Thymus (tissue), 11 donors: ENCODE data around the gene ERF. TPM values are rescaled to one million over a fixed set of nuclear protein-coding genes. Genes with fewer than 3 reads are reported as not detected.

Experiments used
- DNase-seq, 9 donors: peaks; one replicate each; pipeline ENCODE4 v3.0.0-alpha.2; 2013; ENCODE audit warnings: low spot score in 9 of 9, low read depth in 6 of 9, missing footprints in 1 of 9
- H3K27ac ChIP-seq, 2 donors: one replicate each; pipeline ENCODE4 v1.5.1; 2013; ENCODE audit warnings: control low read depth in 1 of 2, low read depth in 1 of 2, low read length in 1 of 2, mild to moderate bottlenecking in 1 of 2, moderate library complexity in 1 of 2
- H3K27me3 ChIP-seq, 2 donors: one replicate each; pipeline ENCODE4 v1.5.1; 2013; ENCODE audit warnings: low read length in 1 of 2; ENCODE audit not compliant: control insufficient read depth in 2 of 2, insufficient read depth in 1 of 2
- H3K36me3 ChIP-seq, 2 donors: one replicate each; pipeline ENCODE4 v1.5.1; 2013; ENCODE audit warnings: low read length in 1 of 2, mild to moderate bottlenecking in 1 of 2, moderate library complexity in 1 of 2; ENCODE audit not compliant: control insufficient read depth in 2 of 2, insufficient read depth in 2 of 2
- H3K4me1 ChIP-seq, 2 donors: one replicate each; pipeline ENCODE4 v1.5.1; 2013; ENCODE audit warnings: low read length in 2 of 2; ENCODE audit not compliant: control insufficient read depth in 2 of 2, insufficient read depth in 2 of 2
- H3K4me3 ChIP-seq, 2 donors: one replicate each; pipeline ENCODE4 v1.5.1; 2013; ENCODE audit warnings: low read length in 2 of 2, control low read depth in 1 of 2, mild to moderate bottlenecking in 1 of 2
- H3K9me3 ChIP-seq, 2 donors: one replicate each; pipeline ENCODE4 v1.5.1; 2013; ENCODE audit warnings: low read length in 1 of 2, mild to moderate bottlenecking in 1 of 2; ENCODE audit not compliant: control insufficient read depth in 2 of 2, insufficient read depth in 1 of 2
- WGBS: extraction: QIAGEN DNeasy Blood & Tissue Kit; methylation state at CpG from one replicate; pipeline ENCODE4 v1.1.7; 2013; 5-methylcytosine and 5-hydroxymethylcytosine counted together
- polyA plus RNA-seq: library from polyadenylated mRNA; stranded (reverse); fragments of 200-250 nt; gene quantifications from one replicate; pipeline ENCODE4 v1.2.3, GENCODE V29; 2013
- total RNA-seq: library from RNA; stranded (reverse); fragments of 120-200 nt; gene quantifications from one replicate; pipeline ENCODE4 v1.2.4, GENCODE V29; 2013
- donor health status: healthy.

Gene ERF
- total and polyA plus RNA-seq, 2 donors: 12.1 to 53.7 TPM

GRCh38 chr19:42254089-42254849 lies 659 bp downstream of the ERF start:
- Histone ChIP-seq H3K36me3 (peaks cover 3 to 10% of the 10 kb centered on the region in 2 donors), H3K4me1 (peaks cover 27 to 49% of the 10 kb centered on the region in 2 donors), H3K27me3 (peaks cover 7 to 22% of the 10 kb centered on the region in 2 donors), H3K27ac (peak overlapping the region; percentile 96), H3K4me3 (peak overlapping the region; percentile 78 to 92), H3K9me3 (no peaks in the 10 kb centered on the region)
- under 1% methylated on average over 68 of the region's 70 CpGs for WGBS
- DNase-seq: peak in 7 of 9 donors; percentile 66 to 96 (median 85)

GRCh38 chr19:42253245-42254088 lies 1.5 kb downstream of the ERF start:
- H3K9me3 ChIP-seq: no peaks in the 10 kb centered on the region
- peak in 2 of 9 donors; percentile 44 to 53 for DNase-seq
- H3K4me1 ChIP-seq: peaks cover 27 to 49% of the 10 kb centered on the region in 2 donors
- peak overlapping the region; percentile 78 to 92 for H3K4me3 ChIP-seq
- H3K27ac ChIP-seq: peak overlapping the region; percentile 96
- H3K27me3 ChIP-seq: peaks cover 7 to 22% of the 10 kb centered on the region in 2 donors
- WGBS: under 1% methylated on average over 70 of the region's 71 CpGs
- H3K36me3 ChIP-seq: peaks cover 12 to 18% of the 10 kb centered on the region in 2 donors

DNA sequence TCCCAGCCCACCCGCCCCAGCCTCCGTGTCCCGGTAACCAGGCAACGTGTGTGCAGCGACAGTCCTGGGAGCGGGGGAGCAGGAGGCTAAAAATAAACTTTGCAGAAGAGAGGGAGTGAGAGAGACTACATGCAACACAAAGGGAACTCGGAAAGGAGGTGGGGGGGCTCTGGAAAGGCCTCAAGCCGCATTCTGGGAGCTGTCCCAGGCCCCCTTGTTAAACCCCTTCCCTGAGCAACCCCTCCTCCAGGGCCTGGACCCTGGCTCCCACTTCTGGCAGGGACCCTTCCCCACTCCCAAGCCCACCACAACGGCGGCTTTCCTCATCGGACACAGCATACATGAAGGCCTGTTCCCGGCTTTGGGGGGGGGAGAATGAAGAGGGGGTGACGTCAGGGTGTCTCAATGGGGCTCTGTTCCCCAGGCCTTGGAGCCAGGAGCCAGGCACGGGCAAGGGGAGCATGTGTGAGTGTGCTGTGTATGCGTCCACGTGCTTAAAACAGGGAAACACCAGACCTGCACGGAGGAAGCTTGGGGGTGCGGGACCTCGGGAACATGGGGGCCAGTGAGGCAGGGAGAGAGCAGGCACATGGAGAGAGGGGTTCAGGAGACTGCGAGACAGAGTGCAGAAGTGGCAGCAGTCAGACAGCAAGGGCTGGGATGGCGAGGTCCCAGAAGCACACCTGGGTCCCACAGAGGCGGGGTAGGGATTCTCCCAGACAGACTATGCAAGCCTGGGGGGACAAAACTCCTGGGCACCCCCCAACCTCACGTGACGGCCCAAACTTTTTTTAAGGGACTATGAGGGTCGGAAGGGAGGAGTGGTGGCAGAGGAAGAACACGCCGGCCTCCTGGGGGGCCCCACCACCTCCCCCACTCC lies 2.3 kb downstream of the ERF start:
- H3K4me1 ChIP-seq: peaks cover 27 to 49% of the 10 kb centered on the region in 2 donors
- no peak for DNase-seq
- peak overlapping the region; percentile 78 to 92 for H3K4me3 ChIP-seq
- H3K9me3 ChIP-seq: no peaks in the 10 kb centered on the region
- peaks cover 7 to 22% of the 10 kb centered on the region in 2 donors for H3K27me3 ChIP-seq
- WGBS: 7% methylated on average over 27 of the region's 27 CpGs
- peak overlapping the region; percentile 62 to 76 for H3K27ac ChIP-seq
- H3K36me3 ChIP-seq: peaks cover 13 to 19% of the 10 kb centered on the region in 2 donors

DNA sequence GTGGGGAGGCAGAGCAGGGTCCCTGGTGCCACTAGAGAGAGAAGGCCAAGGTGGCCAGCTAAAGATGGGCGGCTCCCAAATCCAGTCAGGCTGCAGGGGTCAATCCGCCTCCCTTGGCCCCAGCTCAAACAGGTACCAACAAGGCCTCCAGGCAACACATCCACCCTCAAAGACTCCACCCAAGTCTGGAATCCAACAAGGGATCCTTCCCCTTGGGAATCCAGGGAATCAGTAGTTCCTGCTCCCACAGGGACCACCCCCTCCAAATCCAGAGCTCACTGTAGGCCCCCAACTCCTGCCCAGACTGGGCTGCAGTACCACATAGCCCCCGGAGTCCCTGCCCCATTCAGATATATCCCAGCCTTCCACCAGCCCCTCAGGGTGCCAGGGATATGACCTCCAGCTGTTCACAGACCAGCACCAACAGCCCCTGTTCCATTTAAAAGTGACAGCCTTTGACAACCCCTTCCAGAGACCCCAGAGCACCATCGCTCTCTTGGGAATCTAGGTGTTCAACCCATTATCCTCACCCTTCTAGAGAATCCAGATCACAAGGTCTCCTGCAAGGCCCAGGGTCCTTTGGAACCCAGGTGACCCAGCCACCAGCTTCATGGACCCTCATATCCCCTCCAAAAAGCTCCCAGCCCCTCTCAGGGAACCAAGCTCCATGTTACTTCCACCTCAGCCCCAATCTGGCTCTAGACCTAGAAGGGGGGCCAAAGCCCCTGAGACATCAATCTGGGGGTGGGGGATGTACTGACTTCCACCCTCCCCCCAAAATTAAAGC lies 3.2 kb downstream of the ERF start:
- Histone ChIP-seq H3K27me3 (peaks cover 7 to 15% of the 10 kb centered on the region in 2 donors), H3K36me3 (peaks cover 13 to 19% of the 10 kb centered on the region in 2 donors), H3K4me3 (peak overlapping the region; percentile 20 to 78), H3K4me1 (peaks cover 27 to 55% of the 10 kb centered on the region in 2 donors), H3K27ac (peak overlapping the region in 1 of 2 donors; percentile 60), H3K9me3 (no peaks in the 10 kb centered on the region)
- 97% methylated on average over 4 of the region's 4 CpGs for WGBS
- DNase-seq: no peak

GRCh38 chr19:42250666-42251531 lies 4.0 kb downstream of the ERF start:
- H3K4me1 ChIP-seq: peaks cover 27 to 57% of the 10 kb centered on the region in 2 donors
- peak overlapping the region in 1 of 2 donors; percentile 10 for H3K4me3 ChIP-seq
- H3K36me3 ChIP-seq: peaks cover 13 to 19% of the 10 kb centered on the region in 2 donors
- 6% methylated on average over 19 of the region's 19 CpGs for WGBS
- peak in 1 of 9 donors; percentile 47 for DNase-seq
- H3K9me3 ChIP-seq: no peaks in the 10 kb centered on the region
- peak overlapping the region; percentile 56 to 75 for H3K27ac ChIP-seq
- H3K27me3 ChIP-seq: peaks cover 3 to 7% of the 10 kb centered on the region in 2 donors

DNA sequence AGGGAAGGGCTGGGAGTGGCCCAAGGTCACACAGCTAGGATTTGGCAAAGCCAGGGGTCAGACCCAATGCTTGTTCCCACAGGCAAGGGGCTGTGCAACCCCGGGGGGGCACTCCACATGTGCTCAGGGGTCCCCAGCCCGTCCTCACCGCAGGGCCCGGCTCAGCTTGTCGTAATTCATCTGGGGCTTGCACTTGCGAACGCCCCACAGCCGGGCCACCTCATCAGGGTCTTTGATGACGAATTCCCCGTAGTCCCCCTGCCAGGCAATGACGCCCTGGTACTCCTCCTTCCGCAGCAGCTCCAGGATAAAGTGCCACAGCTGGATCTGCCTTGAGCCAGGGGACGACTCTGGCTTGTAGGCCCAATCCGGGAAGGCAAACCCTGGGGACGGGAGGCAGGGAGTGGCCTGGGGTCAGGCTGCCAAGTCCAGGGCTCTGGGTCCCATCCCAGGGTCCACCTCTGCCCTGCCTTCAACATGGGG lies 4.7 kb downstream of the ERF start:
- H3K4me3 ChIP-seq: no peak overlapping the region
- H3K9me3 ChIP-seq: no peaks in the 10 kb centered on the region
- peaks cover 21 to 57% of the 10 kb centered on the region in 2 donors for H3K4me1 ChIP-seq
- H3K36me3 ChIP-seq: peaks cover 13 to 19% of the 10 kb centered on the region in 2 donors
- WGBS: 95% methylated on average over 15 of the region's 15 CpGs
- DNase-seq: no peak
- H3K27ac ChIP-seq: peak overlapping the region; percentile 43 to 75
- no peaks in the 10 kb centered on the region for H3K27me3 ChIP-seq

DNA sequence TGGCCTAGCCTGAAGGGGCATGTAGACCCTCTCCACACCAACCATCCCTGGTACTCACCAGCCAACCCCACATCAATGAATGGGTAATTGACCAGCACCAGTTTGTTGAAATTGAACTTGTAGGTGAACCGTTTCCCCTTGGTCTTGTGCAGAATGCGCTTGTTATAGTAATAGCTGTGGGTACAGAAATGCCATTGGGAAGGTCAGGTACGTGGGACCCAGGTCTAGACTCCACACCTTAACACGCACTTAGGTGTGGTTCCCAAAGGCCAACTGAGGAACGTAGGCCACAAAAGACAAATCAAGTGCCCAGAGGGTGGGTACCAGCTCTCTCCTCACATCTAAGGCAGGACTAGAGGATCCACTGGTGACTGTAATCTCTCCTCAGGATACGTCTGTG lies 5.2 kb downstream of the ERF start:
- WGBS: 95% methylated on average over 6 of the region's 6 CpGs
- no peaks in the 10 kb centered on the region for H3K27me3 ChIP-seq
- DNase-seq: no peak
- H3K27ac ChIP-seq: no peak overlapping the region
- H3K9me3 ChIP-seq: no peaks in the 10 kb centered on the region
- no peak overlapping the region for H3K4me3 ChIP-seq
- peaks cover 13 to 19% of the 10 kb centered on the region in 2 donors for H3K36me3 ChIP-seq
- H3K4me1 ChIP-seq: peaks cover 24 to 62% of the 10 kb centered on the region in 2 donors
